Putamen (tissue), 1 donor: ENCODE results near the gene NAA10.
A peak's percentile ranks its signal among the peaks of the same experiment; 100 is the strongest.

ENCODE experiments used
- DNase-seq: peaks from one replicate; pipeline ENCODE4 v3.0.0-alpha.2; 2016; ENCODE audit warnings: low spot score

Gene NAA10

DNA sequence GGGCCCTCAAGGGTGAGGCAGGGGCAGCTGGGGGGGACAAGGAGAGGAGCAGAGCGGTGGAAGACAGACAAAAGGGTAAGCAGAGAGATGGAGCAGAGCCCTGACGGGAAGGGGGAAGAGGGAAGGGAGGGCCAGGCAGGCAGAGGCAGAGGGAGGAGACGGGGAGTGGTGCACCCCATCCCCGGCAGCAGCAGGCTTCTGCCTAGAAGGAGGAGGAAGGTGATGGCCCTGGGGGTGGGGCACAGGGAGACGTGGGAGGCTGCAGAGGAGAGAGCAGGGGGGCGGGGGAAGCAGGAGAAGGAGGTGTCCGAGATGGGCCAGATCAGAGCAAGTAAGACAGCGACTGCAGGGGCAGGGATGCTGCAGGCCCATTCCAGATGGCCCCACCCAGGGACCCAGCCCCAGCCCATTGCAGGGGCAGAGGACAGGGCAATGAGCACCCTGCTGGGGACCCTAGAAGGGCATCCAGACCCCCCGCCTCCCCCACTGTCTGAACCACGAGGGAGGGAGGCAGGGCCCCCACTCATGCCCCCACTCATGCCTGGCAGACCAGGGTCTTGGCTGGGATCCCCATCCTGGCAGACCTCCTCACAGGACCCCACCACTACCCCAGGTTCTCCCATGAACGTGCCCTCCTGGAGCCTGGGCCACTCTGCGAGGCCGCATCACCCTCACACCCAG lies 51.5 kb downstream of the NAA10 start:
- DNase-seq, result no peak

DNA sequence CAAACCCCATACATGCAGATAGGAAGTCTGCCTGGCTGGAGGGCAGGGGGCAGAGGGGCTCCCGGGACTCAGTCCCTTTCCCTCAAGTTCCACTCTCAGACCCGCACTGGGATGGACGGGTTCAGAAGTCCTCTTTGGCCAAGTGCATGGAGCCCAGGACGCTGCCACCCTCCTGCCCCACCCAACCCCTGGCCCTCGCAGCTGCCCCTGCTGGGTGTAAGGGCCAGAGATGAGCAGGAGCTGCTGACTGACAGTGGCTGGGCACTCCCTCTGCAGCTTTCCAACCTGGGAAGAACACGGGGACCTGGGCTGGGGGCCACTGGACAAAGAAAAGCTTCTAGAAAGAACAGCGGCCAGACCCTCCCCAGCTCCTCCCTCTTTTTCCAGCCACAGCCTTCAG lies 52.3 kb downstream of the NAA10 start:
- no peak for DNase-seq

DNA sequence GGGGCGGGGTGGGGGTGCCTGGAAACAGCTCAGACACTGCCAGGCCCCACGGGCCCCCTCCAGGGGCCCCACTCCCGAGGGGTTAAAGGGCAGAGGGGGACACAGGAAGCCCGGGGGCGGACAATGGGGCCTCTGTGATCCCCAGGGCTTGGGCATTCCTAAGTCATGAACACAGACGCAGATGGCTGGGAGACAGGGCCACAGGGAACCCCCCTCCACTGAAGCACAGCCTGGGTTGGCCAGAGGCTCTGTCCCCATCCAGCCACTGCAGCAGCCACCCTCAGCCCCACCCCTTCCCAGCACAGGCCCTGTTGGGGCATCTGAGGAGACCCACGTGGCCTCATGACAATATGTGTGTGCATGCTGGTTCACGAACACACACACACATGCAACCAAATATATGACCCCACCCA lies 52.7 kb downstream of the NAA10 start:
- peak; percentile 56 for DNase-seq

DNA sequence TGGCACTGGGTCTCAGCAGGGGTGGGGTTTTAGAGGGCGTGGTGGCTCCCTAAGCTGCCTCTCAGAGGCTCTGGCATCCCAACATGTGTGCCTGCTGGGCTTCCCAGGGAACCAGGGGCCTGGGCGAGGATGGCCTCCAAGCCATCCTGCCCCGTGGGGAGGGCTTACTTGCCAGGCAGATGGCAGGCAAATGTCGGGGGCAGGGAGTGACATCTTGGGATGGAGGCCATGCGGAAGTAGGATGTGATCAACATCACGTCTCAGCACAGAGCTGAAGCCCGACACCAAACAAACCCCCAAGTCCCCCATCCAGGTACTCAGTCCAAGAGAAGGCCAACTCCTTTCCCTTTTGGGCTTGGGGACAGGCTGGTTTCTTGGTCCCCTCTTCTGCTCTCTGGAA lies 53.6 kb downstream of the NAA10 start:
- DNase-seq, result no peak

DNA sequence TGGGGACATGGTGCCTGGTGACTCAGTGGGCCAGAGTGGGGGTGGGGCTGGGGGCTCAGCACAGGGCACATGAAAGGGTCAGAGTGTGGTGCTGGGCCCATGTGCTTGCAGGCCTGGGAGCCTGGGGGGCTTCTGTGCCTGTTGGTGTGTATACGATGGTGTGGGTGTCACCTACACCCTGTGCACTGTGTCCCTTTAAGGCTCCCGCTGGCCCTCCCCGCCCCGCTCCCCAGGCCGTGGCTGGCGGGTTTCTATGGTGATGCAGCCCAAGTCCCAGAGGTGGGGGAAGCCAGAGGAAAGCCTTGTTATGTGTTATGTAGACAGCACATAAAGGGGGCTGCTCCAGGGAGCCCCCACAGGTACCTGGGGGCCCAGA lies 54.4 kb downstream of the NAA10 start:
- no peak for DNase-seq

DNA sequence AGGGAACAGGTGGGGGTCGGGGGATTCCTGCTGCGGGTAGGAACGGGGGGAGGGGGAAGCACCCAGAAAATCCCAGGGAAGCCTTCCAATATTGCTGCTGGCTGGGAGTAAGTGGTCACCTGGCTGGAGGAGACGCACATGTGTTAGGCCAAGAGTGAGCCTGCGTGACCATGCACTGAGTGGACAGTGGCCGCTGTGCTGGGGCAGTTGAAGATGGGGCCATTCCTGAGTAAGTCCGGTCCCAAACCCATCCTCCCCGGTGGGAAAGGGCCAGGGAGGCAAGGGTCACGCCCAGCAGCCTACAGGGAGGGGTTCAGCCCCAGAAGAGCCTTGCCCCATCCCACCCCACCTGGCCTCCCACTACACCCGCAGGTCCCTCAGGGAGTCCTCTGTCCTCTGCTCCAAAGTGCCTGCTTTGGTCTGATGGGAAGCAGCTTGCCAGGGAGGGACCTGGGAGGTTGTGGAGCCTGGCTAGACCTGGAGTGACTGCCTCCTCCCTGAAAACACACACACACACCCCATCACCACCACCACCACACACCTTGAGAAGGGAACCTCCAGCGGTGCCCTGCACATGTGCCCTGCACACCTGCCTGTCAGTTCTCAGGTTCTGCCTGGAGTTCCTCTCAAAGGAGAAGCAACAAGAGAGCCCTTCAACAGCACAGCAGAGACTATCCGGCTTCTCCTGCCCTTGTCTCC lies 54.9 kb downstream of the NAA10 start:
- DNase-seq, result no peak
